WTC11 (cell line): ENCODE results near the gene INKA2. TPM values are rescaled to one million over a fixed set of nuclear protein-coding genes. Genes with fewer than 3 reads are reported as not detected.

Experiments used
- ATAC-seq: fragments of 200-7000 bp; cut with Tn5 transposase; 2 replicates; pipeline ENCODE4 v1.10.0; 2021; ENCODE audit warnings: mild to moderate bottlenecking, moderate library complexity
- CTCF ChIA-PET: fragments of 300-600 bp; sonication (Branson Sonifier 250); formaldehyde crosslinking; loops from one replicate; lab custom pipeline; 2021; ENCODE audit warnings: antibody characterized with exemption; lab: Charles Lee
- POLR2A ChIA-PET: fragments of 350-600 bp; sonication (Branson Sonifier 250); formaldehyde crosslinking; loops from one replicate; lab custom pipeline; 2021; ENCODE audit warnings: antibody characterized with exemption; lab: Charles Lee
- DNase-seq: peaks from one replicate; pipeline ENCODE4 v3.0.0; 2021; ENCODE audit warnings: low spot score
- H3K27ac Mint-ChIP-seq: 2 replicates; pipeline ENCODE4 v1.8.0; 2021; ENCODE audit warnings: mixed read lengths
- H3K27me3 Mint-ChIP-seq: 2 replicates; pipeline ENCODE4 v1.8.0; 2021; ENCODE audit warnings: low read depth, mild to moderate bottlenecking, moderate library complexity, mixed read lengths
- H3K36me3 Mint-ChIP-seq: 2 replicates; pipeline ENCODE4 v1.8.0; 2021; ENCODE audit warnings: mixed read lengths
- H3K4me1 Mint-ChIP-seq: 2 replicates; pipeline ENCODE4 v1.8.0; 2022; ENCODE audit warnings: mixed read lengths
- H3K4me3 Mint-ChIP-seq: 2 replicates; pipeline ENCODE4 v1.8.0; 2021; ENCODE audit warnings: mild to moderate bottlenecking, moderate library complexity, mixed read lengths
- H3K9me3 Mint-ChIP-seq: 2 replicates; pipeline ENCODE4 v1.8.0; 2021; ENCODE audit warnings: mixed read lengths
- ATF1 ChIP-seq: sonication (generic); formaldehyde crosslinking; IDR thresholded peaks from 2 replicates; pipeline ENCODE4 v1.8.1; 2023; ENCODE audit warnings: mild to moderate bottlenecking, moderate library complexity, missing genetic modification reagents
- CREB1 ChIP-seq: sonication (generic); formaldehyde crosslinking; IDR thresholded peaks from 2 replicates; pipeline ENCODE4 v1.8.0; 2023; ENCODE audit warnings: mild to moderate bottlenecking, missing genetic modification reagents
- EMX1 ChIP-seq: fragments of 250-450 bp; sonication (Bioruptor Pico); IDR thresholded peaks from 2 replicates; pipeline ENCODE4 v1.8.0; 2021; ENCODE audit warnings: mild to moderate bottlenecking
- FOXJ3 ChIP-seq: sonication (generic); formaldehyde crosslinking; IDR thresholded peaks from 2 replicates; pipeline ENCODE4 v1.9.0; 2021; ENCODE audit warnings: missing genetic modification reagents, mild to moderate bottlenecking, borderline replicate concordance
- FOXK1 ChIP-seq: sonication (generic); formaldehyde crosslinking; IDR thresholded peaks from 2 replicates; pipeline ENCODE4 v1.8.0; 2022; ENCODE audit warnings: mild to moderate bottlenecking, moderate library complexity, missing genetic modification reagents
- GRHL2 ChIP-seq: fragments of 250-450 bp; sonication (Bioruptor Pico); IDR thresholded peaks from 2 replicates; pipeline ENCODE4 v1.8.0; 2022; ENCODE audit warnings: mild to moderate bottlenecking, moderate library complexity; ENCODE audit not compliant: insufficient replicate concordance, severe bottlenecking
- KAT7 ChIP-seq: sonication (generic); formaldehyde crosslinking; IDR thresholded peaks from 2 replicates; pipeline ENCODE4 v1.8.1; 2023; ENCODE audit warnings: missing genetic modification reagents, mild to moderate bottlenecking, borderline replicate concordance
- MYBL2 ChIP-seq: sonication (generic); formaldehyde crosslinking; IDR thresholded peaks from 2 replicates; pipeline ENCODE4 v1.8.1; 2023; ENCODE audit warnings: mild to moderate bottlenecking, moderate library complexity, missing genetic modification reagents
- NFATC4 ChIP-seq: fragments of 250-450 bp; sonication (Bioruptor Pico); IDR thresholded peaks from 2 replicates; pipeline ENCODE4 v1.9.0; 2021; ENCODE audit warnings: mild to moderate bottlenecking
- RORB ChIP-seq: fragments of 250-450 bp; sonication (Bioruptor Pico); IDR thresholded peaks from 2 replicates; pipeline ENCODE4 v1.9.0; 2021; ENCODE audit warnings: mild to moderate bottlenecking
- SOX15 ChIP-seq: fragments of 250-450 bp; sonication (Bioruptor Pico); IDR thresholded peaks from 2 replicates; pipeline ENCODE4 v1.9.0; 2021; ENCODE audit warnings: mild to moderate bottlenecking
- SP1 ChIP-seq: sonication (generic); formaldehyde crosslinking; conservative IDR thresholded peaks from 2 replicates; pipeline ENCODE4 v1.8.1; 2022; ENCODE audit warnings: missing genetic modification reagents
- ZNF121 ChIP-seq: sonication (generic); formaldehyde crosslinking; IDR thresholded peaks from 2 replicates; pipeline ENCODE4 v1.8.0; 2023; ENCODE audit warnings: missing genetic modification reagents
- total RNA-seq: library from RNA; stranded (reverse); gene quantifications from 3 replicates; pipeline ENCODE4 v1.2.3, GENCODE V29; 2021
- TF ChIP-seq, protein P1 (sequence below): fragments of 250-450 bp; sonication (Bioruptor Pico); IDR thresholded peaks from 2 replicates; pipeline ENCODE4 v1.9.0; 2021; ENCODE audit warnings: mild to moderate bottlenecking
- TF ChIP-seq, protein P2 (sequence below): sonication (generic); formaldehyde crosslinking; conservative IDR thresholded peaks from 2 replicates; pipeline ENCODE4 v1.8.1; 2022; ENCODE audit warnings: mild to moderate bottlenecking, missing genetic modification reagents
- TF ChIP-seq, protein P3 (sequence below): sonication (generic); formaldehyde crosslinking; IDR thresholded peaks from 2 replicates; pipeline ENCODE4 v1.8.1; 2023; ENCODE audit warnings: mild to moderate bottlenecking, missing genetic modification reagents, moderate library complexity
- TF ChIP-seq, protein P4 (sequence below): sonication (generic); formaldehyde crosslinking; IDR thresholded peaks from 2 replicates; pipeline ENCODE4 v1.8.1; 2023; ENCODE audit warnings: mild to moderate bottlenecking, moderate library complexity, missing genetic modification reagents
- TF ChIP-seq, protein P5 (sequence below): sonication (generic); formaldehyde crosslinking; IDR thresholded peaks from 2 replicates; pipeline ENCODE4 v1.8.0; 2022; ENCODE audit warnings: mild to moderate bottlenecking, missing genetic modification reagents
- TF ChIP-seq, protein P6 (sequence below): sonication (generic); formaldehyde crosslinking; IDR thresholded peaks from 2 replicates; pipeline ENCODE4 v1.8.1; 2023; ENCODE audit warnings: mild to moderate bottlenecking, missing genetic modification reagents
- TF ChIP-seq, protein P7 (sequence below): sonication (generic); formaldehyde crosslinking; IDR thresholded peaks from 2 replicates; pipeline ENCODE4 v1.8.1; 2023; ENCODE audit warnings: mild to moderate bottlenecking, missing genetic modification reagents, moderate library complexity
- TF ChIP-seq, protein P8 (sequence below): fragments of 250-450 bp; sonication (Bioruptor Pico); conservative IDR thresholded peaks from 2 replicates; pipeline ENCODE4 v1.9.0; 2021; ENCODE audit warnings: mild to moderate bottlenecking

Gene INKA2
- total RNA-seq, 1 experiment from 2014 or later = 20.1 TPM

DNA sequence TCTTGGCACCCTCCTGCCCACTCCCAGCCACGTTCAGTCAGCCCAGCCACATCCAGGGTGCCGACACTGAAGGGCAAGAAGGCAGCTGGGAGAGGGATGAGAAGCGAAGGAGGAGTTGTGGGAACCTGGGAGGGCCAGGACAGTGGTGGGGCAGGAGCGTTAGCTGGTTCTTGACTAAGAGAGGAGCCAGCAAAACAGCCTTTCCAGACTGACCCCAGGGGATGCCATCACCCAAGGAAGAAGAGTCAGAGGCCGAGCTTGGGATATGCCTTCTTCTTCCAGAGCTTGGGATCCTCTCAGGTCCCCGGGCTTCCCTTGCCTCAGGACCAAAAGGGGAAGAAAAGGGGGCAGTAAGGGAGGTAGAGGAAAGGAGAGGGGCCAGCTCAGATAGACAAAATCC lies 7.2 kb downstream of the INKA2 start:
- POLR2A ChIA-PET = interaction anchor here (0.6 kb wide), 1 partner anchor 17 kb away, joined by 3 read pairs; no protein-coding TSS in a partner anchor
- ATAC-seq = no peak
- Mint-ChIP-seq H3K36me3 (peaks cover 8% of the 10 kb centered on the region), H3K27me3 (no peaks in the 10 kb centered on the region), H3K9me3 (no peaks in the 10 kb centered on the region), H3K27ac (no peak overlapping the region), H3K4me3 (no peak overlapping the region), H3K4me1 (peaks cover 28% of the 10 kb centered on the region)
- TF ChIP-seq, protein P1, sequence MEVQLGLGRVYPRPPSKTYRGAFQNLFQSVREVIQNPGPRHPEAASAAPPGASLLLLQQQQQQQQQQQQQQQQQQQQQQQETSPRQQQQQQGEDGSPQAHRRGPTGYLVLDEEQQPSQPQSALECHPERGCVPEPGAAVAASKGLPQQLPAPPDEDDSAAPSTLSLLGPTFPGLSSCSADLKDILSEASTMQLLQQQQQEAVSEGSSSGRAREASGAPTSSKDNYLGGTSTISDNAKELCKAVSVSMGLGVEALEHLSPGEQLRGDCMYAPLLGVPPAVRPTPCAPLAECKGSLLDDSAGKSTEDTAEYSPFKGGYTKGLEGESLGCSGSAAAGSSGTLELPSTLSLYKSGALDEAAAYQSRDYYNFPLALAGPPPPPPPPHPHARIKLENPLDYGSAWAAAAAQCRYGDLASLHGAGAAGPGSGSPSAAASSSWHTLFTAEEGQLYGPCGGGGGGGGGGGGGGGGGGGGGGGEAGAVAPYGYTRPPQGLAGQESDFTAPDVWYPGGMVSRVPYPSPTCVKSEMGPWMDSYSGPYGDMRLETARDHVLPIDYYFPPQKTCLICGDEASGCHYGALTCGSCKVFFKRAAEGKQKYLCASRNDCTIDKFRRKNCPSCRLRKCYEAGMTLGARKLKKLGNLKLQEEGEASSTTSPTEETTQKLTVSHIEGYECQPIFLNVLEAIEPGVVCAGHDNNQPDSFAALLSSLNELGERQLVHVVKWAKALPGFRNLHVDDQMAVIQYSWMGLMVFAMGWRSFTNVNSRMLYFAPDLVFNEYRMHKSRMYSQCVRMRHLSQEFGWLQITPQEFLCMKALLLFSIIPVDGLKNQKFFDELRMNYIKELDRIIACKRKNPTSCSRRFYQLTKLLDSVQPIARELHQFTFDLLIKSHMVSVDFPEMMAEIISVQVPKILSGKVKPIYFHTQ (CRISPR knock-in tag) = no peak
- TF ChIP-seq CREB1 (CRISPR knock-in tag) (no peak), FOXK1 (no peak), FOXJ3 (CRISPR knock-in tag) (no peak), SOX15 (CRISPR knock-in tag) (no peak), SP1 (CRISPR knock-in tag) (no peak), ZNF121 (CRISPR knock-in tag) (no peak)
- TF ChIP-seq, protein P2, sequence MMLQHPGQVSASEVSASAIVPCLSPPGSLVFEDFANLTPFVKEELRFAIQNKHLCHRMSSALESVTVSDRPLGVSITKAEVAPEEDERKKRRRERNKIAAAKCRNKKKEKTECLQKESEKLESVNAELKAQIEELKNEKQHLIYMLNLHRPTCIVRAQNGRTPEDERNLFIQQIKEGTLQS = no peak
- TF ChIP-seq, protein P3, sequence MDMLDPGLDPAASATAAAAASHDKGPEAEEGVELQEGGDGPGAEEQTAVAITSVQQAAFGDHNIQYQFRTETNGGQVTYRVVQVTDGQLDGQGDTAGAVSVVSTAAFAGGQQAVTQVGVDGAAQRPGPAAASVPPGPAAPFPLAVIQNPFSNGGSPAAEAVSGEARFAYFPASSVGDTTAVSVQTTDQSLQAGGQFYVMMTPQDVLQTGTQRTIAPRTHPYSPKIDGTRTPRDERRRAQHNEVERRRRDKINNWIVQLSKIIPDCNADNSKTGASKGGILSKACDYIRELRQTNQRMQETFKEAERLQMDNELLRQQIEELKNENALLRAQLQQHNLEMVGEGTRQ (CRISPR knock-in tag) = no peak
- TF ChIP-seq, protein P4, sequence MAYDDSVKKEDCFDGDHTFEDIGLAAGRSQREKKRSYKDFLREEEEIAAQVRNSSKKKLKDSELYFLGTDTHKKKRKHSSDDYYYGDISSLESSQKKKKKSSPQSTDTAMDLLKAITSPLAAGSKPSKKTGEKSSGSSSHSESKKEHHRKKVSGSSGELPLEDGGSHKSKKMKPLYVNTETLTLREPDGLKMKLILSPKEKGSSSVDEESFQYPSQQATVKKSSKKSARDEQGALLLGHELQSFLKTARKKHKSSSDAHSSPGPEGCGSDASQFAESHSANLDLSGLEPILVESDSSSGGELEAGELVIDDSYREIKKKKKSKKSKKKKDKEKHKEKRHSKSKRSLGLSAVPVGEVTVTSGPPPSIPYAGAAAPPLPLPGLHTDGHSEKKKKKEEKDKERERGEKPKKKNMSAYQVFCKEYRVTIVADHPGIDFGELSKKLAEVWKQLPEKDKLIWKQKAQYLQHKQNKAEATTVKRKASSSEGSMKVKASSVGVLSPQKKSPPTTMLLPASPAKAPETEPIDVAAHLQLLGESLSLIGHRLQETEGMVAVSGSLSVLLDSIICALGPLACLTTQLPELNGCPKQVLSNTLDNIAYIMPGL = no peak
- TF ChIP-seq, protein P5, sequence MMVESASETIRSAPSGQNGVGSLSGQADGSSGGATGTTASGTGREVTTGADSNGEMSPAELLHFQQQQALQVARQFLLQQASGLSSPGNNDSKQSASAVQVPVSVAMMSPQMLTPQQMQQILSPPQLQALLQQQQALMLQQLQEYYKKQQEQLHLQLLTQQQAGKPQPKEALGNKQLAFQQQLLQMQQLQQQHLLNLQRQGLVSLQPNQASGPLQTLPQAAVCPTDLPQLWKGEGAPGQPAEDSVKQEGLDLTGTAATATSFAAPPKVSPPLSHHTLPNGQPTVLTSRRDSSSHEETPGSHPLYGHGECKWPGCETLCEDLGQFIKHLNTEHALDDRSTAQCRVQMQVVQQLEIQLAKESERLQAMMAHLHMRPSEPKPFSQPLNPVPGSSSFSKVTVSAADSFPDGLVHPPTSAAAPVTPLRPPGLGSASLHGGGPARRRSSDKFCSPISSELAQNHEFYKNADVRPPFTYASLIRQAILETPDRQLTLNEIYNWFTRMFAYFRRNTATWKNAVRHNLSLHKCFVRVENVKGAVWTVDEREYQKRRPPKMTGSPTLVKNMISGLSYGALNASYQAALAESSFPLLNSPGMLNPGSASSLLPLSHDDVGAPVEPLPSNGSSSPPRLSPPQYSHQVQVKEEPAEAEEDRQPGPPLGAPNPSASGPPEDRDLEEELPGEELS (CRISPR knock-in tag) = no peak
- DNase-seq = no peak
- CTCF ChIA-PET = interaction anchor here (0.7 to 1.1 kb wide), 6 partner anchors 9 to 250 kb away, joined by 3 to 5 read pairs (median 3); partner anchors contain the start of gene DDX20

DNA sequence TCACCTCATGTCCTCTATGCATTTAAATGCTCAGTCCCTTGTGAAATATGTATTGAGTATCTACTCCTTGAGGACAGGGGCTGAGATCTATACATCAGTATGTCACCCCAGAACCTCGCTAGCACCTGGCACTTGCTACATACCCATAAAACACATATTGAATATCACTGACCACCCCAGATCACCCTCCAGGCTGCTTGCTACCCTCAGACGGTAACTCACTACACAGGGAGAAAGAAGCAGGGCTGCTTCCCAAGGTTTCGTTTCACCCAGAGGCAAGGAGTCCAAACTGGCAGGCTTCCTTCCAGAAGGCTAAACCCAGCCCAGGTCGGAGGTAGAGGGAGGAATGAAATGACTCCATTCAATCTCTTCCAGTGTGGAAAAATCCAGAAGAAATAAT lies 8.5 kb downstream of the INKA2 start:
- H3K4me3 Mint-ChIP-seq = no peak overlapping the region
- peaks cover 11% of the 10 kb centered on the region for H3K36me3 Mint-ChIP-seq
- H3K4me1 Mint-ChIP-seq = peaks cover 36% of the 10 kb centered on the region
- no peak overlapping the region for H3K27ac Mint-ChIP-seq
- CTCF ChIA-PET = no interaction called here
- ATAC-seq (no peak), DNase-seq (no peak)
- H3K27me3 Mint-ChIP-seq = no peaks in the 10 kb centered on the region
- POLR2A ChIA-PET = no interaction called here
- H3K9me3 Mint-ChIP-seq = no peaks in the 10 kb centered on the region
- TF ChIP-seq ATF1 (CRISPR knock-in tag) = no peak
- no peak for TF ChIP-seq FOXK1
- no peak for TF ChIP-seq NFATC4 (CRISPR knock-in tag)
- TF ChIP-seq, protein P6, sequence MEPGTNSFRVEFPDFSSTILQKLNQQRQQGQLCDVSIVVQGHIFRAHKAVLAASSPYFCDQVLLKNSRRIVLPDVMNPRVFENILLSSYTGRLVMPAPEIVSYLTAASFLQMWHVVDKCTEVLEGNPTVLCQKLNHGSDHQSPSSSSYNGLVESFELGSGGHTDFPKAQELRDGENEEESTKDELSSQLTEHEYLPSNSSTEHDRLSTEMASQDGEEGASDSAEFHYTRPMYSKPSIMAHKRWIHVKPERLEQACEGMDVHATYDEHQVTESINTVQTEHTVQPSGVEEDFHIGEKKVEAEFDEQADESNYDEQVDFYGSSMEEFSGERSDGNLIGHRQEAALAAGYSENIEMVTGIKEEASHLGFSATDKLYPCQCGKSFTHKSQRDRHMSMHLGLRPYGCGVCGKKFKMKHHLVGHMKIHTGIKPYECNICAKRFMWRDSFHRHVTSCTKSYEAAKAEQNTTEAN = no peak
- no peak for TF ChIP-seq EMX1 (CRISPR knock-in tag)
- no peak for TF ChIP-seq KAT7
- TF ChIP-seq RORB = no peak
- TF ChIP-seq, protein P7, sequence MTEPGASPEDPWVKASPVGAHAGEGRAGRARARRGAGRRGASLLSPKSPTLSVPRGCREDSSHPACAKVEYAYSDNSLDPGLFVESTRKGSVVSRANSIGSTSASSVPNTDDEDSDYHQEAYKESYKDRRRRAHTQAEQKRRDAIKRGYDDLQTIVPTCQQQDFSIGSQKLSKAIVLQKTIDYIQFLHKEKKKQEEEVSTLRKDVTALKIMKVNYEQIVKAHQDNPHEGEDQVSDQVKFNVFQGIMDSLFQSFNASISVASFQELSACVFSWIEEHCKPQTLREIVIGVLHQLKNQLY (CRISPR knock-in tag) = no peak
- TF ChIP-seq GRHL2 (CRISPR knock-in tag) = no peak
- TF ChIP-seq MYBL2 (CRISPR knock-in tag) = no peak
- TF ChIP-seq, protein P8, sequence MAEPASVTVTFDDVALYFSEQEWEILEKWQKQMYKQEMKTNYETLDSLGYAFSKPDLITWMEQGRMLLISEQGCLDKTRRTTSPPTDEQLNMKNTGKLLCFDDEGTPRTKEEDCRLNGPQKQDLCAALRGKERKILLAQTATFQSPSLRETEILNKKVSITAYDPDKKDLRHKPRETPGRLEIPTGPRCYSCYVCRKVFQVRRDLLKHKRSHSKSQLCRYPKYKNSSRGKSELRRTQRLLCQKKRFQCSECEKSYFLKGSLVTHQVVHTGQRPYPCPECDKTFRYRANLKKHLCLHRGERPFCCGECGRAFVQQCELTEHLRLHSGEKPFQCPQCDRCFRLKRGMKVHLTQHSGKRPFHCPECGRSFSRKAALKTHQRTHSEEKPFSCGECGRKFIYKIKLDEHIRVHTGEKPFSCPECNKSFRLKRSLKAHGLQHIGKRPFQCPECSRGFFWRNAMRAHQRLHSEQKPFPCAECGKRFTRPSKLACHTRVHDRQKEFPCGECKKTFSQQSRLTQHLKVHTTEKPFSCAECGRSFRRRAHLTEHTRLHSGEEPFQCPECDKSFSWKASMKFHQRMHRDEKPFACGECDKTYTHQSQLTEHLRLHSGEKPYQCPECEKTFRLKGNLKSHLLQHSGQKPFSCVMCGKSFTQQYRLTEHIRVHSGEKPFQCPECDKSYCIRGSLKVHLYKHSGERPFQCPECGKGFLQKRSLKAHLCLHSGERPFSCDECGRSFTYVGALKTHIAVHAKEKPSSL (CRISPR knock-in tag) = no peak
